ENCODE measurements around the gene SAMD13.

Gene SAMD13

DNA sequence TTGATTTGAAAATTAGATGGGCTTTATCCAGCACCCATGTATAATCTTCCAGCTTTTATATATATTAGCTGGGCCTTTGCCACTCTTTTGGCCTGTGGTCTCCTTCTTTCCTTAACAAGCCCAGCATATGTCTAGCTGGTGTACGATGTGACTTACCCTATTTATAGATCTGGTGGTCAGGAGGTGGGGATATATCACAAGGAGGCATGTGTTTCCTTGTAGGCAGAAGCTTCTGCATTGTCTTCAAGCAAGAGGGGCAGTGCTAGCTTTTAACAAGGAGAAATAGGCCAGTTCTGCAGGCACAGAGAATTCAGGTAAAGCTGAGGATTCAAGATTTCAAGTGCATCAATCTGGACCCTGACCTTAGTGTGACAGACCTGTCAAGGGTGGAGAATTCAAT, 58.8 kb downstream of the SAMD13 start:
- TF ChIP-seq, protein P1, sequence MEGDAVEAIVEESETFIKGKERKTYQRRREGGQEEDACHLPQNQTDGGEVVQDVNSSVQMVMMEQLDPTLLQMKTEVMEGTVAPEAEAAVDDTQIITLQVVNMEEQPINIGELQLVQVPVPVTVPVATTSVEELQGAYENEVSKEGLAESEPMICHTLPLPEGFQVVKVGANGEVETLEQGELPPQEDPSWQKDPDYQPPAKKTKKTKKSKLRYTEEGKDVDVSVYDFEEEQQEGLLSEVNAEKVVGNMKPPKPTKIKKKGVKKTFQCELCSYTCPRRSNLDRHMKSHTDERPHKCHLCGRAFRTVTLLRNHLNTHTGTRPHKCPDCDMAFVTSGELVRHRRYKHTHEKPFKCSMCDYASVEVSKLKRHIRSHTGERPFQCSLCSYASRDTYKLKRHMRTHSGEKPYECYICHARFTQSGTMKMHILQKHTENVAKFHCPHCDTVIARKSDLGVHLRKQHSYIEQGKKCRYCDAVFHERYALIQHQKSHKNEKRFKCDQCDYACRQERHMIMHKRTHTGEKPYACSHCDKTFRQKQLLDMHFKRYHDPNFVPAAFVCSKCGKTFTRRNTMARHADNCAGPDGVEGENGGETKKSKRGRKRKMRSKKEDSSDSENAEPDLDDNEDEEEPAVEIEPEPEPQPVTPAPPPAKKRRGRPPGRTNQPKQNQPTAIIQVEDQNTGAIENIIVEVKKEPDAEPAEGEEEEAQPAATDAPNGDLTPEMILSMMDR (IDR thresholded peaks at IDR 0.05; ENCODE audit: insufficient read depth, low read length, missing control alignments), result no peak
- ChIA-PET POLR2A (no interaction called here), CTCF (interaction anchor here (1.0 kb wide), 1 partner anchor 14 kb away, joined by 4 read pairs; no protein-coding TSS in a partner anchor)
- H3K4me3 ChIP-seq (ENCODE audit: low read depth, low read length), result no peak overlapping the region
- DNase-seq (ENCODE audit: low read depth, low spot score), result no peak

DNA sequence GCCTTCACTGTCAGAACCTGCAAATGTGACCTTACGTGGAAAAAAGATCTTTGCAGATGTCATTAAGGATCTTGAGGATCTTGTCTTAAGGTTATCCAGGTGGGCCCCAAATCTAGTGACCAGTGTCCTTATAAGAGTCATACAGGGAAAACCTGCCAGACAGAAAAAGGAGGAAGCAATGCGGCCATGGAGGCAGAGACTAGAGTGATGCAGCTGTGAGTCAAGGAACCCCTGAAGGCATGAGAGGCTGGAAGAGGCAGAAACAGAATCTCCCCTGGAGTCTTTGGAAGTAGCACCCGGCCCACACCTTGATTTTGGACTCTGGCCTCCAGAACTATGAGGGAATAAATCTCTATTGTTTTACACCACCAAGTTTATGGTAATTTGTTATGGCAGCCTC, 60.3 kb downstream of the SAMD13 start:
- DNase-seq (ENCODE audit: low read depth, low spot score), result no peak
- no peak overlapping the region for H3K4me3 ChIP-seq (ENCODE audit: low read depth, low read length)
- TF ChIP-seq, protein P1 (IDR thresholded peaks at IDR 0.05; ENCODE audit: insufficient read depth, low read length, missing control alignments), result no peak
- ChIA-PET POLR2A (no interaction called here), CTCF (no interaction called here)

DNA sequence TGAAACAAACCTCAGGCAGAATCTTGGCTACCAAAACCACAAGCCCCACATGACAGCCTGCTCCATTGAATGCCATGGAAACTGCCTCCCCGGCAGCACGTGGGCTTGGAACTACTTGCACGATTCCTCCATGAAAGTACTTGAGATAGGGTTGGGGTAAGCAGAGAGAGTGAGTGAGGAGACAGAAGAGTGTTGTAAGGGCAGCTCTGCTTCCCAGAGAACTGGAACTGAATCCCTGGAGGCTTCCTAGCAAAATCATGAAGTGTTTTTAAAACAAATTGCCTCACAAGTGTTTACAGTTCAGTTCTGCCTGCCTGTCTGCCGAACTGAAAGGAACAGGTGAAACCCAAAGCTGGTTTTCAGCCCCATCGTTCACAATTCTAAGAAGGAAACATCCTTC, 61.5 kb downstream of the SAMD13 start:
- H3K4me3 ChIP-seq (ENCODE audit: low read depth, low read length), result no peak overlapping the region
- ChIA-PET CTCF (no interaction called here), POLR2A (no interaction called here)
- TF ChIP-seq, protein P1 (IDR thresholded peaks at IDR 0.05; ENCODE audit: insufficient read depth, low read length, missing control alignments), result no peak
- no peak for DNase-seq (ENCODE audit: low read depth, low spot score)

DNA sequence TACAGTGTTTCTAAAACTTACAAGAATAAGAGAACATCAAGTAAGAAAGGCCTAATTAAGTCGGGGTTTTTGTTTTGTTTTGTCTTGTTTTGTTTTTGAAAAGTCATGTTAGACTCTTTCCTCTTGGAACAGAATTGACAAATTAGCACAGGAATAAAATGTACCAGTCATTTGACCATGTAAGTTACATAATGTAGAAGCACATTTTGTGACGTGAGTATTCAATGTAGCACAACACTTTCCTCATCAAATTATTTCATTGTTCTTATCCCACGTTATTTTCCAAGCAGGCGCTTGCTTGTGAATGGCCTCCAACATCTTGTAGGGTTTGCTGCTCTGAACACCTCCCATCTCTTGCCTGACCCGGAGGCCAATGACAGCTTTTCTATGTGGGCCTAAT, 62.1 kb downstream of the SAMD13 start:
- TF ChIP-seq, protein P1 (IDR thresholded peaks at IDR 0.05; ENCODE audit: insufficient read depth, low read length, missing control alignments), result no peak
- CTCF ChIA-PET, result no interaction called here
- no peak for DNase-seq (ENCODE audit: low read depth, low spot score)
- H3K4me3 ChIP-seq (ENCODE audit: low read depth, low read length), result no peak overlapping the region
- POLR2A ChIA-PET, result no interaction called here

DNA sequence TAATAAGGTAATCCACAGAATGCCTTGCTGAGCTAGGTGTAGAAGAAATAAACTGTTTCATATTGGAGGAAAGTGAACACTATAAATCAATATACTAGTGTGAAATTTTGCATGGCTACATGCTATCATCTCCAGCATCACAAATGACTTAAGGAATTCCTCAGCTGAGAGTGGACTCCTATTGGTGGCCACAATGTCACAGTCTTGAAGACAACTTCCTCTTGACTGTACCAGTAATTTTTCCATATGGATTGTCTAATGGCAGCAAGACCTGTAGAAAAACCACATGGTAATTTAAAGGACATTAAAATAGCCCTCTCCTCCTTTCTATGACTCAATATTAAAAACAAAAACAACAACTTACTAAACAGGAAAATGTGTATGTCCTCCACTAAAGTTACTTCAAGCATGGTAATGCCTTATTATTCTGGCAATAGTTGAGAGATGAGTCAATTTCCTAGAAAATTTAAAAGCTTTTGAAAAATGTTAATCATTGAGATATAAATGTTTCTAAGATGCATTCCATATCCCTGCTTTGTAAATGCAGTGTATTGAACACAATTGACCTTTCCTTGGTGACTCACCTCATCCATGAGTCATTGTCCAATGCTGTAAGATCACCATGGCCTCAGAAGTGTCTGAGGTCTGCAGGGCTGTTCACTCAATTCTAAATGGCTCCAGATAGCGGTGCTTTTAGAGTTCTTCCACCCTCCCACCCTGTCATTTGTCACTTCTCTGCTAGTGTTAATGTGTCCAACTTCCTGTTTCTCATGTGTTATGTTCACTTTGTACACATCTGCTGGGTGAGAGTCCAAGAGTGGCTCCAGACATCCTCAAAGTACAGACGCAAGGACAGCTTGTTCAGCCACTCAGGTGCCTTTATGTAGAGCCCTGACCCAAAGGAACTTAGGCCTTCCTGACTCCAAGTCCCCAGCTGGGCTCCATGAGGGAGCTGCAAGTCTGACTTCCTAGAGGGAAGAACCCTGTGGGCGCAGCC, 64.0 kb downstream of the SAMD13 start:
- H3K4me3 ChIP-seq (ENCODE audit: low read depth, low read length), result no peak overlapping the region
- ChIA-PET CTCF (interaction anchor here (0.9 to 1.0 kb wide), 2 partner anchors 13 to 76 kb away, joined by 3 read pairs; no protein-coding TSS in a partner anchor), POLR2A (interaction anchor here (0.6 to 1.2 kb wide), 3 partner anchors 12 to 1651 kb away, joined by 3 read pairs; no protein-coding TSS in a partner anchor)
- TF ChIP-seq, protein P1 (IDR thresholded peaks at IDR 0.05; ENCODE audit: insufficient read depth, low read length, missing control alignments), result no peak
- DNase-seq (ENCODE audit: low read depth, low spot score), result peak; percentile 90

DNA sequence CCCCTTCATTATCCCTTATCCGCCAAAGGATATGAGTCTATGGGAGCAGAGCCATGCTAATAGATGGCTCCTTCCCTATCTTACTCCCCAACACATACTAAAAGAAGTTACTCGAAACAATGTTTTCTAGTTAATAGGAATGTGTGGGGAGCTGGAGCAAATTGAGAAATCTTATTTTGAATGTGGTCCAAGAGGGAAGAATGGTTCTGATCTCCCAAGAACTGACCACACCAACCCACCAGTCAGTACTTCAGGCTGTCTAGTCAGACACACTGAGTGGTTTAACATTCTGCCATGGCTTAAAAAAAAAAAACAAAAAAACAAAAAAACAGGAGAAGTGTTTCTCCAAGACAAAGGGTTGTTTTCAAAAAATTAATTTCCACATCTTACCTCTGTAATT, 65.3 kb downstream of the SAMD13 start:
- TF ChIP-seq, protein P1 (IDR thresholded peaks at IDR 0.05; ENCODE audit: insufficient read depth, low read length, missing control alignments), result no peak
- no peak overlapping the region for H3K4me3 ChIP-seq (ENCODE audit: low read depth, low read length)
- ChIA-PET POLR2A (interaction anchor here (0.7 kb wide), 1 partner anchor 113 kb away, joined by 3 read pairs; no protein-coding TSS in a partner anchor), CTCF (interaction anchor here (0.9 to 1.0 kb wide), 2 partner anchors 12 to 77 kb away, joined by 3 read pairs; no protein-coding TSS in a partner anchor)
- no peak for DNase-seq (ENCODE audit: low read depth, low spot score)
